Measurements from ENCODE around the gene CNDP2.

CNDP2 gene

DNA sequence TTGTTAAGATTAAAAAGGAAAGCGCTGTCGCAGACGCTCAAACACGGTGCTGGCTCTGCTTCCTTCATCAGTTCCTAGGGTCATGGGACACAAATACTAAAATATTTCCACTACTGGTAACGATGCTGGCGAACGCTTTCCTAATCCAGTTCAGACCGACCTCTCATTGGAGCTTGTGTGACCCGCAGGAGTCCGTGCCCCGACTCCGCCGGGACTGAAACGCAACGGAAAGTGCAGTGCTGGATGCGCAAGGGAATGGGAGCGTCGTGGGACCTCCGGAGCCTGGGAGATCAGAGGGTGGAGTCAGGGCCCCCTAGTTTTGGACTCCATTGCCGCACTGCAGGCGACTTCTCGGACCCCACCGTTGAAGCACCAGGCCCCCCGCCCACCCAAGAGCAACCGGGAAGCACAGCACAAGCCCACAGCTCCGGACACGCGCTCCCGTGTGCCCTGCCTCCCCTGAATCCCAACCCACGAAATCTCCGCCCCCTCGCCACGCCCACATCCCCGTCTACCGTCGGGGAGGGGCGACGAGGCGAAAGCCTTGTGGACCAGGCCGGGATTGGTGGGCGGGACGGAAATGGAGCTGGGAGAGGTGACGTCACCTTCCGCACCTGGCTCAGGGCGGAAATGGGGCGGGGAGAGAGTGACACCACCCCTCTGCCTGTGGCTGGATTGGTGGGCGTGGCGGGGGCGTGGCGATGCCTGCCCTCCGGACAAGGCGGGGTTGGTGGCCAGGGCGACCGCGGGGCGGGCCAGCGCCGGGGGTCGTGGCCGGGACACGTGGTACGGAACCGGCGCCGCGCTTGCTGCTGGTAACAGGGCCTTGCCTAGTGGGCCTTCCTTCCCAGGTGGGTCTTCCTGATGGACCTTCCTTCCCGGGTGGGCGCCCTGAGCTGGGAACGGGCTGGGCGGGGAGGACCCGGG lies at the start of gene CNDP2:
CNDP2 (plus strand) TSS at position 783 of the 927 bp plus-strand sequence. CDS start 3,611 bp downstream, outside the sequence.
- DNase-seq (ENCODE audit: low read depth, low spot score) = peak; percentile 92
- H3K27me3 ChIP-seq (ENCODE audit: insufficient read depth, insufficient read length) = no peaks in the 10 kb centered on the region
- H3K9ac ChIP-seq (ENCODE audit: insufficient read length, low read depth) = peak within 1 kb of the TSS; percentile 95
- H3K4me1 ChIP-seq (ENCODE audit: insufficient read depth, insufficient read length) = peaks cover 6% of the 10 kb centered on the region
- H3K4me3 ChIP-seq (ENCODE audit: insufficient read length, low read depth) = peak within 1 kb of the TSS; percentile 80
- no peak for TF ChIP-seq ZNF274 (IDR thresholded peaks at IDR 0.05; ENCODE audit: low read depth, low read length)
- no peak for TF ChIP-seq YY1 (IDR thresholded peaks at IDR 0.05; ENCODE audit: insufficient read depth, insufficient read length)
- TF ChIP-seq SUZ12 (IDR thresholded peaks at IDR 0.05; ENCODE audit: extremely low read depth, insufficient read depth, insufficient read length) = no peak
- peaks cover 3% of the 10 kb centered on the region; the same call in 1 of the 2 replicates for H3K9me3 ChIP-seq (ENCODE audit: insufficient read depth, low read length)
- peaks cover 19% of the 10 kb centered on the region for H3K36me3 ChIP-seq (ENCODE audit: insufficient read depth, insufficient read length, low read length)

DNA sequence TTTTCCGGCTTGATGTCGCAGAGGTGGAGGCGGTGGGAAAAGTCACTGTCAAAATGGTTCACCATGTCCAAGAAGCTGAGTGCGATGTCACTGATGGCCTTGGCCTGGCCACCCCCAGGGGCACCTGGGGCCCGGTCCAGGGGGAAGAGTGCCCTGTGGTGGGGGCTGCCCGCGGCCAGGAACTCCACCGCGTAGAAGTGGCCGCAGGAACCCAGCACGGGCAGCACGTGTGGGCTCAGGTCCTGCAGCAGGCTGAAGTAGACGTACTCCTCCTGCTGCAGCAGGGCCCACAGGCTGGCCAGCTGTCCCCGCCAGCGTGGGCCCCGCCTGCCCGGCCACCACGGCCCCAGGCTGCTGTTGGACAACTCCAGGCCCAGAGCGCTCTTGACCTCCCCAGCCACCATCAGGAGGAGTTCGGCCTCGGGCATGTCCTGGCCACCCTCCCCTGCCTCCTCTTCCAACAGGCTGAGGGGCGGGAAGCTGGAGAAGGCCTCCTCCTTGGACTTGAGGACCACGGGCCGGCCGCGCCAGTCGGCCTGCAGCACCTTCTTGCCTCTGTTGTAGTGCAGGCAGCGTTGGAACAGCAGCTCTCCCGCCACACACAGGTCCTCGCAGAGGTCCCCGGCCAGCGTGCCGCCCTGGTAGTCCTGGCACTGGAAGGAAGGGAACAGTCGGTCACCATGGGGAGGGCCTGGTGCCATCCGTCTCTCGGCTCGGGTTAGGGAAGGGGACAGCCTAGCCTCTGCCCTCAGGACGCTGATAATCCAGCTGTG lies 49.3 kb upstream of the CNDP2 start:
- Histone ChIP-seq H3K36me3 (ENCODE audit: insufficient read depth, insufficient read length, low read length) (no peaks in the 10 kb centered on the region), H3K4me3 (ENCODE audit: insufficient read length, low read depth) (no peak overlapping the region), H3K4me1 (ENCODE audit: insufficient read depth, insufficient read length) (no peaks in the 10 kb centered on the region), H3K9ac (ENCODE audit: insufficient read length, low read depth) (no peak overlapping the region), H3K9me3 (ENCODE audit: insufficient read depth, low read length) (no peaks in the 10 kb centered on the region), H3K27me3 (ENCODE audit: insufficient read depth, insufficient read length) (no peaks in the 10 kb centered on the region)
- DNase-seq (ENCODE audit: low read depth, low spot score) = no peak
- TF ChIP-seq YY1 (IDR thresholded peaks at IDR 0.05; ENCODE audit: insufficient read depth, insufficient read length) = no peak
- no peak for TF ChIP-seq ZNF274 (IDR thresholded peaks at IDR 0.05; ENCODE audit: low read depth, low read length)
- no peak for TF ChIP-seq SUZ12 (IDR thresholded peaks at IDR 0.05; ENCODE audit: extremely low read depth, insufficient read depth, insufficient read length)

DNA sequence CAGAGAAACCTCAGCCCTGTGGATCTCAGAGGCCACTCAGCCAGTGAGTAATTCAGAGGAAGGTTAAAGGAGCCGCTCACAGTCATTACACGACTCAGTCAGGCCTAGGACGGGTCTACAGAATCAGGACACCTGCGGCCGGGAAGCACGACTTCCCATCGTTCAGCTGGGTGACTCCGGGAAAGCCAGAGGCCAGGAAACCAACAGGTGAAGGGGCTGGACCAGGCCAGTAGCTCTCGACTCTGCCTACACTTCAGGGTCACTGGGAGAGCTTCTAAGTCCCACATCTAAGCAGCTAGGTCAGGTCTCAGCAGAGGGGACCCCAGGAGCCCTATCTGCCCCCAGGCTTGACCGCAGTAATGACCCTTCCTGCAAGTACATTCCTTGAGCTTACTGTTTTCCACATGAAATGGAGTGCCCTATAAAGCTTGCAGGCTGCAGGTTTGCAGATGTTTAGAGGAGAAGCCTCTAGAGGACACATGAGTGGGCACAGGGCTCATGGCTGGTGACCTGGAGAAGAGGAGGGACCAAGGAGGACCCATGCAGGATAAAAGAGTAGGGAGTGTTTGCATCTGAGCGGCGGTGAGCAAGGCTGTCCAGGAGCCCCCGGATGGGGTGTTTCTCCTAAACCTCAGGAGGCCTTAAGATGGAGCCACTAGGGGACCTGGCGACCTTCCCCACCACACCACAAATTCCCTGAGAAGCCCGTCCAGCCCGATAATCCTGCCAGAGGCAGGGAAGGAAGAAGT lies 48.6 kb upstream of the CNDP2 start:
- TF ChIP-seq YY1 (IDR thresholded peaks at IDR 0.05; ENCODE audit: insufficient read depth, insufficient read length) (no peak), SUZ12 (IDR thresholded peaks at IDR 0.05; ENCODE audit: extremely low read depth, insufficient read depth, insufficient read length) (no peak), ZNF274 (IDR thresholded peaks at IDR 0.05; ENCODE audit: low read depth, low read length) (no peak)
- Histone ChIP-seq H3K9ac (ENCODE audit: insufficient read length, low read depth) (no peak overlapping the region), H3K27me3 (ENCODE audit: insufficient read depth, insufficient read length) (no peaks in the 10 kb centered on the region), H3K4me3 (ENCODE audit: insufficient read length, low read depth) (no peak overlapping the region), H3K4me1 (ENCODE audit: insufficient read depth, insufficient read length) (no peaks in the 10 kb centered on the region), H3K36me3 (ENCODE audit: insufficient read depth, insufficient read length, low read length) (no peaks in the 10 kb centered on the region), H3K9me3 (ENCODE audit: insufficient read depth, low read length) (no peaks in the 10 kb centered on the region)
- no peak for DNase-seq (ENCODE audit: low read depth, low spot score)

DNA sequence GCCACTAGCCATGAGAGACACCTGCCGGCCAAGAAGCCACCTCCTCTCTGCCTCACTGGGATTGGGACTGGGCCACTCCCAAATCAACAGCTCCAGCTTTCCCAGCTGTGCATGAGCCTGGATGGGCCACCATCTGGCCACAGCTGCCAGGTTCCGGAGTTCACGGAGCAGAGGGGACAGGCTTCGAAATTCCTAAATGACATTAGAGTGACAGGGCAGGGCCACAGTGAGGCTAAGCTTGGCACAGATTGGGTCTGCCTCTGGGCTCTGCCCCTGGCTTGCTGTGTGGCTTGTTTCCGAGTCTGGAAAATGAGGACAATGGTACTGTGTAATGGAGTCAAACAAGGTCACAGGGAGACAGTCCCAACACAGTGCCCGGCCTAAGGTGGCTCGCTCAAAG lies 45.5 kb upstream of the CNDP2 start:
- no peak for DNase-seq (ENCODE audit: low read depth, low spot score)
- Histone ChIP-seq H3K9me3 (ENCODE audit: insufficient read depth, low read length) (no peaks in the 10 kb centered on the region), H3K36me3 (ENCODE audit: insufficient read depth, insufficient read length, low read length) (no peaks in the 10 kb centered on the region), H3K4me1 (ENCODE audit: insufficient read depth, insufficient read length) (no peaks in the 10 kb centered on the region), H3K9ac (ENCODE audit: insufficient read length, low read depth) (no peak overlapping the region), H3K4me3 (ENCODE audit: insufficient read length, low read depth) (no peak overlapping the region), H3K27me3 (ENCODE audit: insufficient read depth, insufficient read length) (peaks cover 15% of the 10 kb centered on the region)
- no peak for TF ChIP-seq SUZ12 (IDR thresholded peaks at IDR 0.05; ENCODE audit: extremely low read depth, insufficient read depth, insufficient read length)

DNA sequence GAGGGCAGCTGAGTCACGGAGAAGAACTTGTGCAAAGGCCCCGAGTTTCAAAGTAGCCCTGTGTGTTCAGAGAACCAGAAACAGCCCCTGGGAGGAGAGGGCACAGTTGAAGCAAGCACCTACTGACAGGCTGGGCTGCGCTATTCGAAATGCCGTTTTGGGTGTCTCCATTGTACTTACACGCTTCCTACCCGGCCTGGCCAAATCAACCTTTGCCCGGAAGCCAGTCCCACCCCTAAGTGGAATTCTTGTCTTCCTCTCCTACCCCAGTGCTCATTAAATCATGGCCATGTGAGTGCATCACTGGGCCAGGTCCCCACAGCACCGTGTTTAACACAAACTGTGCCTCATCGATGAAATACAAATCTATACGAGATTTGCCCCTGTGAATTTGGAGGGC lies 45.0 kb upstream of the CNDP2 start:
- TF ChIP-seq ZNF274 (IDR thresholded peaks at IDR 0.05; ENCODE audit: low read depth, low read length) = no peak
- TF ChIP-seq YY1 (IDR thresholded peaks at IDR 0.05; ENCODE audit: insufficient read depth, insufficient read length) = no peak
- no peak for TF ChIP-seq SUZ12 (IDR thresholded peaks at IDR 0.05; ENCODE audit: extremely low read depth, insufficient read depth, insufficient read length)
- no peaks in the 10 kb centered on the region for H3K4me1 ChIP-seq (ENCODE audit: insufficient read depth, insufficient read length)
- no peak overlapping the region for H3K9ac ChIP-seq (ENCODE audit: insufficient read length, low read depth)
- peaks cover 20% of the 10 kb centered on the region for H3K27me3 ChIP-seq (ENCODE audit: insufficient read depth, insufficient read length)
- H3K36me3 ChIP-seq (ENCODE audit: insufficient read depth, insufficient read length, low read length) = no peaks in the 10 kb centered on the region
- H3K4me3 ChIP-seq (ENCODE audit: insufficient read length, low read depth) = no peak overlapping the region
- no peak for DNase-seq (ENCODE audit: low read depth, low spot score)
- no peaks in the 10 kb centered on the region for H3K9me3 ChIP-seq (ENCODE audit: insufficient read depth, low read length)

DNA sequence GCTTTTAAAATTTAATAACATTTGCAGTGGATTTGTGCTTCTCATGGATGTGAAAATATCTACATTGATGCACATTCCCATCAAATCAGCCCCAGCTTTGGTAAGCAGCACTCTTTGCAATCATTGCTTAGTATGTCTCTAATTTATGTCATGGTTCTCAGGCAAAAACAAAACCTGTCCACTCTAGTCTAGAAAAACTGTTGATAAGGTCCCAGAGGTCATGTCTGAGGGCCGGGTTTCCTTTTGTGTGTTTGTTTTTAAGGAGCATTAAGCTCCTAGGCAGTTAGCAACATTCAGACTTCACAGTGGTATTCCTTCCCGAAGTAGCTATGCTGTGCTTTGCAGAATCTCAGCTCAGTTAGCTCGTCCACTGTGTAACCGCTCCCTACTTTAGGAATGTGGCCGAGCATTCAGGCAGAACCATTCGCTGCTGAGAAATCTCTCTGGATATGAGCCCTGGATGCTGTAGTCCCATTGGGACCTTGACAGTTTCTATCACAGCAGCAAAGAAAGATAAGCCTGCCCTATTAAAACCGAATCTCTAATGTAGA lies 43.1 kb upstream of the CNDP2 start:
- Histone ChIP-seq H3K9me3 (ENCODE audit: insufficient read depth, low read length) (no peaks in the 10 kb centered on the region), H3K4me1 (ENCODE audit: insufficient read depth, insufficient read length) (no peaks in the 10 kb centered on the region), H3K9ac (ENCODE audit: insufficient read length, low read depth) (no peak overlapping the region), H3K4me3 (ENCODE audit: insufficient read length, low read depth) (no peak overlapping the region), H3K36me3 (ENCODE audit: insufficient read depth, insufficient read length, low read length) (no peaks in the 10 kb centered on the region), H3K27me3 (ENCODE audit: insufficient read depth, insufficient read length) (peaks cover 37% of the 10 kb centered on the region)
- DNase-seq (ENCODE audit: low read depth, low spot score) = no peak
- TF ChIP-seq ZNF274 (IDR thresholded peaks at IDR 0.05; ENCODE audit: low read depth, low read length) = no peak
- TF ChIP-seq SUZ12 (IDR thresholded peaks at IDR 0.05; ENCODE audit: extremely low read depth, insufficient read depth, insufficient read length) = no peak
- no peak for TF ChIP-seq YY1 (IDR thresholded peaks at IDR 0.05; ENCODE audit: insufficient read depth, insufficient read length)
